Thyroid gland (tissue), 4 donors: ENCODE measurements around the gene NT5DC1. TPM values are rescaled to one million over a fixed set of nuclear protein-coding genes. Genes with fewer than 3 reads are reported as not detected.

Experiments used
- DNase-seq, 2 donors: peaks; one replicate each; pipeline ENCODE4 v3.0.0-alpha.2; 2019
- H3K27ac ChIP-seq, 3 donors: fragments of 200-600 bp; sonication (generic); 1 replicate in 2 of 3; 2 replicates in 1 of 3; pipeline ENCODE4 v1.5.1; 2016 to 2019; ENCODE audit warnings: mild to moderate bottlenecking in 1 of 3, moderate library complexity in 1 of 3
- H3K27me3 ChIP-seq: fragments of 200-600 bp; sonication (generic); one replicate; pipeline ENCODE4 v1.5.1; 2019
- H3K36me3 ChIP-seq, 2 donors: fragments of 200-600 bp; sonication (generic); one replicate each; pipeline ENCODE4 v1.5.1; 2016 to 2019
- H3K4me1 ChIP-seq, 2 donors: fragments of 200-600 bp; sonication (generic); one replicate each; pipeline ENCODE4 v1.5.1; 2017 to 2019
- H3K4me3 ChIP-seq, 3 donors: fragments of 200-600 bp; sonication (generic); replicated peaks in 1 of 3; 1 replicate in 2 of 3; 2 replicates in 1 of 3; pipeline ENCODE4 v1.5.1; 2016; ENCODE audit warnings: mild to moderate bottlenecking in 1 of 3
- H3K9me3 ChIP-seq: fragments of 200-600 bp; sonication (generic); one replicate; pipeline ENCODE4 v1.5.1; 2017
- CTCF ChIP-seq, 6 experiments: fragments of 200-600 bp in 3 of 6; fragments of 450-650 bp in 3 of 6; sonication (generic) in 3 of 6; IDR thresholded peaks; one replicate each; pipeline ENCODE4 v1.5.1; 2016 to 2019; ENCODE audit warnings: antibody characterized with exemption in 6 of 6, mild to moderate bottlenecking in 2 of 6, inconsistent platforms in 1 of 6, moderate library complexity in 1 of 6
- POLR2A ChIP-seq, 2 donors: fragments of 450-650 bp; IDR thresholded peaks; one replicate each; pipeline ENCODE4 v1.6.1; 2017; ENCODE audit warnings: antibody characterized with exemption in 2 of 2, mild to moderate bottlenecking in 2 of 2, moderate library complexity in 1 of 2
- WGBS, 2 donors: methylation state at CpG; one replicate each; pipeline ENCODE4 v1.1.5; 2017; 5-methylcytosine and 5-hydroxymethylcytosine counted together
- intact Hi-C: fragments of 100-400 bp; cut with DNase I; formaldehyde crosslinking; loops from one replicate; pipeline ENCODE4 v1.15.1; 2023
- total RNA-seq, 4 donors: library from RNA; depleted of rRNA; stranded (reverse); fragments of >200 nt; gene quantifications; one replicate each; pipeline ENCODE4 v1.2.3, GENCODE V29; 2016

Gene NT5DC1
- total RNA-seq, 4 donors from 2014 or later, result 17.5 to 35.7 (median 22.1) TPM

DNA sequence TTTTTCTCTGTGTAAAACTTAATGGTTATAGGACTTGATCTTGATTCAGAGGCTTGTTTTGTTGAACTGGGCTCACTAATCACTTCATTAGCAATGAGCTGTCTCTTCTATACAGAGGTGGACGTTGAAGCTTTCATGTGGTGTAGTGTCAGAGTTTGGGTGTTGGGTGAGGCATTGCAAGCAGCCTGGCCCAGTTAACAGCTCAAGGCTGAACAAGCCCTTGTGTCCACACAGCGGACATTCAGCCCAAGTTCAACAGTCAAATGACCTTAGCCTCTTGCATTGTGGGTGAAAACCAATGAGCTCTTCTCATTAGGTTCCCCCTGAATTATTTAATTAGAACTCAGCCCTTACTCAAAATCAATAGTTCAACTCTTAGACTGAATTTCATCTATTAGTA lies 12.7 kb downstream of the NT5DC1 start:
- no peak for TF ChIP-seq CTCF (IDR thresholded peaks at IDR 0.05)
- TF ChIP-seq POLR2A (IDR thresholded peaks at IDR 0.05), result no peak
- 90 to 100% methylated on average over 2 of the region's 2 CpGs for WGBS, 2 donors
- no peak overlapping the region for H3K4me3 ChIP-seq
- H3K27me3 ChIP-seq, result no peaks in the 10 kb centered on the region
- no peaks in the 10 kb centered on the region for H3K9me3 ChIP-seq
- intact Hi-C loops, result no loop called here
- DNase-seq, result no peak
- no peak overlapping the region for H3K27ac ChIP-seq
- peaks cover 22 to 27% of the 10 kb centered on the region in 2 donors for H3K36me3 ChIP-seq
- H3K4me1 ChIP-seq, result no peaks in the 10 kb centered on the region

DNA sequence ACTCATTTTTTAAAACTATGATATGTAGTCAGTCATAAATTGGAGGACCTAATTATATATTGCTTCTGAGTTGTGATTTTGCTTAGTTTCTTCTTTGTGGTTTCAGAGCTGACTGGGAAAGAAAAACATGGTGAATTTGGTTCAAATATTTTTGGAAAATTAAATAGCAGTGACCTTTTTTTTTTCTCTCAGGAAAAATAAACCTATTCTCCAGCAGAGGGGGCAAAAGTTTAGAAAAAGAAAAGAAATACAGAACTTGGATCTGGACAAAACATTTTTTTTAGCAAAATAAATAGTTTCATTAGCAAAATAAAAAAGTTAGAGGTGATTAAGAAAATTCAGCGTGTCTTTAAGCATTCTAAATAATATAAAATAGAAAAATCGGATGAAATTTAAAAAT lies 15.1 kb downstream of the NT5DC1 start:
- Histone ChIP-seq H3K27me3 (no peaks in the 10 kb centered on the region), H3K9me3 (no peaks in the 10 kb centered on the region), H3K27ac (no peak overlapping the region), H3K4me1 (no peaks in the 10 kb centered on the region), H3K36me3 (peaks cover 11 to 16% of the 10 kb centered on the region in 2 donors), H3K4me3 (no peak overlapping the region)
- 90 to 92% methylated on average over 2 of the region's 2 CpGs for WGBS, 2 donors
- no peak for DNase-seq
- intact Hi-C loops, result no loop called here
- TF ChIP-seq POLR2A (IDR thresholded peaks at IDR 0.05) (no peak), CTCF (IDR thresholded peaks at IDR 0.05) (peak in 3 of 6 experiments; percentile 4 to 36 (median 23))

- Histone ChIP-seq H3K27ac (no peak overlapping the region), H3K36me3 (peaks cover 7 to 11% of the 10 kb centered on the region in 2 donors), H3K27me3 (no peaks in the 10 kb centered on the region), H3K4me3 (no peak overlapping the region), H3K9me3 (no peaks in the 10 kb centered on the region), H3K4me1 (no peaks in the 10 kb centered on the region)
- intact Hi-C loops, result no loop called here
- DNase-seq, result no peak
- TF ChIP-seq CTCF (IDR thresholded peaks at IDR 0.05) (no peak), POLR2A (IDR thresholded peaks at IDR 0.05) (no peak)
Measured at GRCh38 chr6:116118608-116119007, 18.0 kb downstream of the NT5DC1 start.

DNA sequence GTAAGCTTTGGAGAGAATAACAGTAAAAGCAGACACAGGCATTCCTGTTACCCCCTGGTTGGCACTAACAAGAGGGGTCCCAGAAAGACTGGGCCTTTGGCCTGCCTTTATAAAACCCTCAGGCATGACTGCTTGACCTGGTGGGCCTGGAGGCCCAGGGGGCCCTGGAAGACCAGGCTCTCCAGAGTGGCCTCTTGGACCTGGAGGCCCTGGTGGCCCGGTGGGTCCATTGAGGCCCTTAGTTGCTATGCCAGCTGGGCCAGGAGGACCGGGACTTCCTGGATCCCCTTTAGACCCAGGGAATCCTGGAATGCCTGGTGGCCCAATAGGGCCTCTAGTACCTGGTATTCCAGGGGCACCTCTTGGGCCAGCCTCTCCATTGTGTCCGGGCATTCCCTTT lies 19.8 kb downstream of the NT5DC1 start:
- intact Hi-C loops, result no loop called here
- Histone ChIP-seq H3K4me1 (no peaks in the 10 kb centered on the region), H3K27ac (no peak overlapping the region), H3K36me3 (peaks cover 6 to 11% of the 10 kb centered on the region in 2 donors), H3K9me3 (no peaks in the 10 kb centered on the region), H3K4me3 (no peak overlapping the region), H3K27me3 (no peaks in the 10 kb centered on the region)
- no peak for TF ChIP-seq CTCF (IDR thresholded peaks at IDR 0.05)
- no peak for TF ChIP-seq POLR2A (IDR thresholded peaks at IDR 0.05)
- no peak for DNase-seq
- WGBS, 2 donors, result 94% methylated on average over 2 of the region's 3 CpGs; no CpG with 5 or more reads in 1 of the 2 donors

DNA sequence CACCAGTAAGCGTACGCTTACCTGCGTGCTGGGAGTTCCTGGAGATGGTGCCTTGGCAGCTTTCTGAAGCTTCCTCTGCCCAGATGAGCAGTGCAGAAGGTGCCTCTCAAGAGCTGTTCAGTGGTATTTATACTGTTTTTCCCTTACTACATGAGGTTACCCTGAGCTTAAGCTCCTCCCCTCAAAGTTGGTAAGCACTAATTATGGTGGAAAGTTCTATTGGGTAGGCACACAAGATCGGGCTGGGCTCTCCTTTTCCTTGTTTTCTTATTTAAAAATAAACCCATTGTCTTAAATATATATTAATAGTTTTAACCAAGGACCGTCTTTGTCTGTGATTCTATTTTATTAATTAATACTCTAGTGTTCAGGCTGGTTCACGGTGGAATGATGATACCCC lies 25.4 kb downstream of the NT5DC1 start, which contains the start of gene COL10A1:
COL10A1 (minus strand) TSS at position 101 of the 400 bp plus-strand sequence. CDS start 640 bp downstream, outside the sequence.
- intact Hi-C loops, result no loop called here
- H3K4me3 ChIP-seq, result no peak within 1 kb of the TSS
- H3K4me1 ChIP-seq, result peaks cover 0 to 9% of the 10 kb centered on the region in 2 donors
- TF ChIP-seq POLR2A (IDR thresholded peaks at IDR 0.05) (no peak), CTCF (IDR thresholded peaks at IDR 0.05) (no peak)
- no peaks in the 10 kb centered on the region for H3K27me3 ChIP-seq
- H3K27ac ChIP-seq, result no peak within 1 kb of the TSS
- no peaks in the 10 kb centered on the region for H3K36me3 ChIP-seq
- 92 to 95% methylated on average over 6 of the region's 6 CpGs for WGBS, 2 donors
- DNase-seq, result no peak
- no peaks in the 10 kb centered on the region for H3K9me3 ChIP-seq
